ENCODE results near the gene ARHGAP10.

The ARHGAP10 gene

DNA sequence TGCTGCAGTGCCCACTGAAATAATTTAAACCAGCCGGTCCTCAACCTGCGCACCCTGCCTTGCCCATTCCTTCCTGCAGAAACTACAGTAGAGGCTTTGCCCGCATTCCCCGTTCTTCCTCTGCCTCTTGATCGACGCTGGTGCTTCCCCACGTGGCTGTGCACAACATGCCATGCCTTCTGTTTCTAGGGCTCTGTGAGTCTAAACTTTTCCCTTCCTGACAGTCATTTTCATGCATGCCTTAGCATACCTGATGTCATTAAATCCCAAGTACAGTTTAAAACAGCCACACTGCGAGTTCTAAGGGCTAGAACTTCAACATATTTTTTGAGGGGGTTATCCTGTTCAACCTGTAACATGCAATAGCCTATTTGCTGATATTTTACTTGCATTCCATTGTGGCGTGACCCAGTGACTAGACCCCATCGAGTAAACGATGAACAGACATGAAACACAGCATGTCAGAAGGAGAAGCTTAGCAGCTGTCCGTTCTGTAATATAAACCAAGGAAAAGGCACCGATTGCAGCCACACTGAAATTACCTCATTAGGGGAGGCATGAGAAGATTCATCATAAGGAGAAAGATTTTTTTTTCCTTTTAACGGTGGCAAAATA, 232.5 kb downstream of the ARHGAP10 start:
- Histone ChIP-seq H3K4me1 (ENCODE audit: control insufficient read depth, low read length) (no peaks in the 10 kb centered on the region), H3K9me2 (replicated peaks; ENCODE audit: control insufficient read depth, low read length) (no peaks in the 10 kb centered on the region), H3K27me3 (ENCODE audit: control insufficient read depth, low read length) (no peaks in the 10 kb centered on the region), H3K79me2 (ENCODE audit: control insufficient read depth, low read length) (no peaks in the 10 kb centered on the region), H3K4me3 (ENCODE audit: low read length) (no peak overlapping the region), H4K20me1 (ENCODE audit: control insufficient read depth, insufficient read depth, low read depth, low read length) (no peaks in the 10 kb centered on the region), H3K36me3 (ENCODE audit: control insufficient read depth, low read length) (no peaks in the 10 kb centered on the region), H3K27ac (ENCODE audit: low read depth, low read length) (no peak overlapping the region), H3K9me3 (ENCODE audit: control insufficient read depth, insufficient read depth, low read length) (no peaks in the 10 kb centered on the region), H3F3A (ENCODE audit: control insufficient read depth, insufficient read depth) (no peaks in the 10 kb centered on the region), H3K4me2 (ENCODE audit: low read length) (no peak overlapping the region)
- TF ChIP-seq, protein P1, sequence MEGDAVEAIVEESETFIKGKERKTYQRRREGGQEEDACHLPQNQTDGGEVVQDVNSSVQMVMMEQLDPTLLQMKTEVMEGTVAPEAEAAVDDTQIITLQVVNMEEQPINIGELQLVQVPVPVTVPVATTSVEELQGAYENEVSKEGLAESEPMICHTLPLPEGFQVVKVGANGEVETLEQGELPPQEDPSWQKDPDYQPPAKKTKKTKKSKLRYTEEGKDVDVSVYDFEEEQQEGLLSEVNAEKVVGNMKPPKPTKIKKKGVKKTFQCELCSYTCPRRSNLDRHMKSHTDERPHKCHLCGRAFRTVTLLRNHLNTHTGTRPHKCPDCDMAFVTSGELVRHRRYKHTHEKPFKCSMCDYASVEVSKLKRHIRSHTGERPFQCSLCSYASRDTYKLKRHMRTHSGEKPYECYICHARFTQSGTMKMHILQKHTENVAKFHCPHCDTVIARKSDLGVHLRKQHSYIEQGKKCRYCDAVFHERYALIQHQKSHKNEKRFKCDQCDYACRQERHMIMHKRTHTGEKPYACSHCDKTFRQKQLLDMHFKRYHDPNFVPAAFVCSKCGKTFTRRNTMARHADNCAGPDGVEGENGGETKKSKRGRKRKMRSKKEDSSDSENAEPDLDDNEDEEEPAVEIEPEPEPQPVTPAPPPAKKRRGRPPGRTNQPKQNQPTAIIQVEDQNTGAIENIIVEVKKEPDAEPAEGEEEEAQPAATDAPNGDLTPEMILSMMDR (IDR thresholded peaks at IDR 0.05; ENCODE audit: low read depth, low read length, poor library complexity, severe bottlenecking), result no peak
- TF ChIP-seq EZH2phosphoT487 (IDR thresholded peaks at IDR 0.05; ENCODE audit: borderline replicate concordance, low read length), result no peak

DNA sequence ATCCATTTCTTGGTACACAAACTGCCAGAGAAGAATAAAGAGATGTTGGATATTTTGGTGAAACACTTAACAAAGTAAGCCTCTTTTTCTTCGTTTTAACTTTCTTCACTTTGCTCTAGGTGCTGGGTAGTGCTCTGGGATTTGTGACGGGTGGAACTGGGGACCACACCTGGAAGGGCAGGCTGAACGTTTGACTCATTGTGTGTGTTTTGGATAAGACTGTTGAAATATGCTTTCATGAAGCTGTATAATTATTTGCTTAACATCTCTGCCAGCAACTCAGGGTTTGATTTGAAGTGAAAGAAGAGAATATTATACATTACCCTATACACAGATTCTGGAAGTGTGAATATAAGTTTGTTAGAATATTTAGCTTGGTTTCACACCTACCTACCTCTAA, 233.2 kb downstream of the ARHGAP10 start:
- Histone ChIP-seq H3K4me1 (ENCODE audit: control insufficient read depth, low read length) (no peaks in the 10 kb centered on the region), H3K36me3 (ENCODE audit: control insufficient read depth, low read length) (no peaks in the 10 kb centered on the region), H3F3A (ENCODE audit: control insufficient read depth, insufficient read depth) (no peaks in the 10 kb centered on the region), H3K27me3 (ENCODE audit: control insufficient read depth, low read length) (no peaks in the 10 kb centered on the region), H4K20me1 (ENCODE audit: control insufficient read depth, insufficient read depth, low read depth, low read length) (no peaks in the 10 kb centered on the region), H3K79me2 (ENCODE audit: control insufficient read depth, low read length) (no peaks in the 10 kb centered on the region), H3K9me2 (replicated peaks; ENCODE audit: control insufficient read depth, low read length) (no peaks in the 10 kb centered on the region), H3K4me3 (ENCODE audit: low read length) (no peak overlapping the region), H3K9me3 (ENCODE audit: control insufficient read depth, insufficient read depth, low read length) (no peaks in the 10 kb centered on the region), H3K4me2 (ENCODE audit: low read length) (no peak overlapping the region), H3K27ac (ENCODE audit: low read depth, low read length) (no peak overlapping the region)
- TF ChIP-seq EZH2phosphoT487 (IDR thresholded peaks at IDR 0.05; ENCODE audit: borderline replicate concordance, low read length), result no peak
- TF ChIP-seq, protein P1 (IDR thresholded peaks at IDR 0.05; ENCODE audit: low read depth, low read length, poor library complexity, severe bottlenecking), result no peak

DNA sequence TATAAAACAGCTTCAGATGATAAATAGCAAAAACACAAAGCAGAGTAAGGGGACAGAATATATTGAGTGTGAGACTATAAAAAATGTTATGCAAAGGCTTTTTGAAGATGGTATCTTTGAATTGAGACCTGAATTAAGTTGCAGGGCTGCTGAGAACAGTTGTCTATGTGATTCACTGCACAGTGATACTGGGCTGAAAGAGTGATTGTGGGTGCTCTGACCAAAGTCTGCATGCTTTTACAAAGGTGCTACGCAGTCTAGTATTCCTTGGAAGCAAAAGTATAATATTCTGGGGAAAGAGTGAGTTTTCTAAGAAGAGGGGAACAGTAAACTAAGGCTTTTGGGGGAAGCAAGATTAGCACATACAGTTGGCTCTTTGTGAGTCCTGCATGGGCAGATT, 234.0 kb downstream of the ARHGAP10 start:
- Histone ChIP-seq H3K79me2 (ENCODE audit: control insufficient read depth, low read length) (no peaks in the 10 kb centered on the region), H3K36me3 (ENCODE audit: control insufficient read depth, low read length) (no peaks in the 10 kb centered on the region), H3K4me3 (ENCODE audit: low read length) (no peak overlapping the region), H3K4me1 (ENCODE audit: control insufficient read depth, low read length) (no peaks in the 10 kb centered on the region), H3K9me2 (replicated peaks; ENCODE audit: control insufficient read depth, low read length) (no peaks in the 10 kb centered on the region), H3K27ac (ENCODE audit: low read depth, low read length) (no peak overlapping the region), H3F3A (ENCODE audit: control insufficient read depth, insufficient read depth) (no peaks in the 10 kb centered on the region), H3K4me2 (ENCODE audit: low read length) (no peak overlapping the region), H4K20me1 (ENCODE audit: control insufficient read depth, insufficient read depth, low read depth, low read length) (no peaks in the 10 kb centered on the region), H3K27me3 (ENCODE audit: control insufficient read depth, low read length) (no peaks in the 10 kb centered on the region), H3K9me3 (ENCODE audit: control insufficient read depth, insufficient read depth, low read length) (no peaks in the 10 kb centered on the region)
- no peak for TF ChIP-seq EZH2phosphoT487 (IDR thresholded peaks at IDR 0.05; ENCODE audit: borderline replicate concordance, low read length)
- TF ChIP-seq, protein P1 (IDR thresholded peaks at IDR 0.05; ENCODE audit: low read depth, low read length, poor library complexity, severe bottlenecking), result no peak
